ENCODE results near the gene PLXNA4.

Gene PLXNA4

DNA sequence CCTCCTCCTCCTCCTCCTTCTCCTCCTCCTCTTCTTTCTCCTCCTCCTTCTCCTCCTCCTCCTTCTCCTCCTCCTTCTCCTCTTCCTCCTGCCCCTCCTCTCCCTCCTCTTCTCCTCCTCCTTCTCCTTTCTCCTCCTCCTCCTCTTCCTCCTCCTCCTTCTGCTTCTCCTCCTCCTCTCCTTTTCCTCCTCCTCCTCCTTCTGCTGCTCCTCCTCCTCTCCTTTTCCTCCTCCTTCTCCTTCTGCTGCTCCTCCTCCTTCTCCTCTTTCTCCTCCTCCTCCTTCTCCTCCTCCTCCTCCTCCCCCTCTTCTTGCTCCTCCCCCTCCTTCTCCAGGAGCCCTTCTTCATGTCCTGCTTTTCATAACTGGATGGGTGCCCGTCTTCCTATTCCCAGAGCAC lies 12.2 kb downstream of the PLXNA4 start:
- no peak for FAIRE-seq

DNA sequence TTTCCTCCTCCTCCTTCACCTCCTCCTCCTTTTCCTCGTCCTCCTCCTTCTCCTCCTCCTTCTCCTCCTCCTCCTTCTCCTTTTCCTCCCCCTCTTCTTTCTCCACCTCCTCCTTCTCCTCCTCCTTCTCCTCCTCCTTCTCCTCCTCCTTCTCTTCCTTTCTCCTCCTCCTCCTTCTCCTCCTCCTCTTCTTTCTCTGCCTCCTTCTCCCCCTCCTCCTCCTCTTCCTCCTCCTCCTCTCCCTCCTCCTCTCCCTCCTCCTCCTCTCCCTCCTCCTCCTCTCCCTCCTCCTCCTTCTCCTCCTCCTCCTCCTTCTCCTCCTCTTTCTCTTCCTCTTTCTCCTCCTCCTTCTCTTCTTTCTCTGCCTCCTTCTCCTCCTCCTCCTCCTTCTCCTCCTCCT lies 13.6 kb downstream of the PLXNA4 start:
- no peak for FAIRE-seq

DNA sequence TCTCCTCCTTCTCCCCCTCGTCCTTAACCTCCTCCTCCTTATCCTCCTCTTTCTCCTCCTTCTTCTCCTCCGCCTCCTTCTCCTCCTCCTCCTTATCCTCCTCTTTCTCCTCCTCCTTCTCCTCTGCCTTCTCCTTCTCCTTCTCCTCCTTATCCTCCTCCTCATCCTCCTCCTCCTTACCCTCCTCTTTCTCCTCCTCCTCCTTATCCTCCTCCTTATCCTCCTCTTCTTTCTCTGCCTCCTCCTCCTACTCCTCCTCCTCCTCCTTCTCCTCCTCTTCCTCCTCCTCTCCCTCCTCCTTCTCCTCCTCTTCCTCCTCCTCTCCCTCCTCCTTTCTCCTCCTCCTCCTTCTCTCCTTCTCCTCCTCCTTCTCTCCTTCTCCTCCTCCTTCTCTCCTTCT lies 14.5 kb downstream of the PLXNA4 start:
- no peak for FAIRE-seq

DNA sequence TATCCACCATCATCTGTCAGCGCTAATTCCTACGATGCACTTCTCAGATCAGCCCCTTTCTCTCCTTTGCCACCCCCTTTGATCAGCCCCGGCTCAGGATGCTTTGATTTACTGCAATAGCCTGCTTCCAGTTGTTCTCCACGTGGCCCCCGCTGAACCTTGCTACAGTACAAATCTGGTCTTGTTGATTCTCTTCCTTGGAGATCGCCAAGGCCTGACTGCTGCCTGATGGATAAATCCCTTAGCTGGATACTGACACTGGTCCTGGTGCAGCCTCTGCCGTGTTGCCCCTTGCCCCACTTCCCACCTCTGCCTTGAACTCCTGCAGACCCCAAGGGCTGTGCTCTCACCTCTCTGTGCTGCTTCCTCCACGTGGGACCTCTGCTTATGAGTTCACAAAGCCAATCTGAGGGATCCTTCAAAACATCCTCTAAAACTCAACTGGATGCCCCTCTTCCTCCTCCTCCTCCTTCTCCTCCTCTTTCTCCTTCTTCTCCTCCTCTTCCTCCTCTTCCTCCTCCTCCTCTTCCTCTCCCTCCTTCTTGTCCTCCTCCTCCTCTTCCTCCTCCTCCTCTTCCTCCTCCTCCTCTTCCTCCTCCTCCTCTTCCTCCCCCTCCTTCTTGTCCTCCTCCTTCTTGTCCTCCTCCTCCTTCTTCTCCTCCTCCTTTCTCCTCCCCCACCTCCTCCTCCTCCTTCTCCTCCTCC lies 15.3 kb downstream of the PLXNA4 start:
- FAIRE-seq, result no peak

DNA sequence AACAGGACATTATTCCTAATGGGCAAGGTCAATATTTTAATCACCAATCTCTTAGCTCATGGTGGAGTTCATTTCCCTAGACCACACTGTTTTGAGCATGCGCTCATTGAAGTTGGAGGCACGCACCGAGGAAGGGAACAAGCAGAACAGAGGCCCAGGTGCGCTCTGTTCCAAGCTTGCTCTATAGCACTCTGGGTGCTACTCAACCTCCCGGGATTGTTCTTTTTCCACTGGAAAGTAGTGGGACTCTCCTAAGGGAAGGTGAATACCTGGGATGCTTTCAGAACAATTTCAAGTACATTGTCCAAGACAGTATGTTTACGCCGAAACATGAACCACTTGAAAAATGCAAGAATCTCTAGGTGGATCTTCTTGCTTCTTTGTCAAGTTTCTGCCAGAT lies 16.2 kb downstream of the PLXNA4 start:
- FAIRE-seq, result no peak

DNA sequence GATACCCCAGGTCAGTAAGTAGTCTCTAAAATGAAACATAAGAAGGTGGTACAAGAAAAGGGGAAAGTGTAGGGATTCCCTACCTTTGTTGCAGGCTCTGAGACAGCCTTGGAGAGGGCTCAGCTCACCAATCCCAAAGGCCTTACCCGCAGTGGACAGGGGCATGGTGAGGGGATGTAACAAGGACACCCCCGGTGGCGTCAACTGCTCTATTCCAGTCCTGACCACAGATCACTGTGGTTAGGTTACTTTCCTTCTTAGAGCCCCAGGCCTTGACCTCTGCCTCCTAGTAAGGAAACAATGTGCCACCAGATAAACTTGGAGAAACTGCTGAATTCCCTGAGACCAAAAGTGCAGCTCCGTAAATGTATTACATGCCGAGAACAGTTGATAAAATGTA lies 17.5 kb downstream of the PLXNA4 start:
- no peak for FAIRE-seq

DNA sequence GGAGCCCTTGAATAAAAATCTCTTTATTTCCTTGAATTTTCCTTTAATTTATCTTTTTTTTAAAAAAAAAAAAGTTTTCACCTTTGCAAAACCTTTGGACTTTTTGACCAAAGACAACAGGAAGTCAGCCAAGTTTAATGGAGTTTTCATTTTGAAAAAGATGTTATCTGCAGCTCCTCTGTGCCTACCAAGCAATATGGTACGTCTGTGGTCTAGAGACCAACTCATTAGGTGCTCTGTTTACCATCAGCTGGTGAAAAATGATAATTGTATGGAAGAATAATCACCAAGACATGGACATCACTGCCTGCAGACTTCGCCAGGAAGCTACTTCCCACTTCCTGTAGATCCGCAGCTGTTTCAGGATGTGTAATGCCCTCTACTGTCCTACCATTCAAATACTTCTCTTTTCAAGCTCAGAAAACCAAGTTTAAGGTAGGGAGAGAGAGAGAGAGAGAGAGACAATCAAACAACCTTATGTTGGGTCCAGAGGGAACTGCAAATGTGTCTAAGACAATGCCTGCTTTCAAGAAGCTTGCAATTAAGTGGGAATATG lies 18.7 kb downstream of the PLXNA4 start:
- no peak for FAIRE-seq

DNA sequence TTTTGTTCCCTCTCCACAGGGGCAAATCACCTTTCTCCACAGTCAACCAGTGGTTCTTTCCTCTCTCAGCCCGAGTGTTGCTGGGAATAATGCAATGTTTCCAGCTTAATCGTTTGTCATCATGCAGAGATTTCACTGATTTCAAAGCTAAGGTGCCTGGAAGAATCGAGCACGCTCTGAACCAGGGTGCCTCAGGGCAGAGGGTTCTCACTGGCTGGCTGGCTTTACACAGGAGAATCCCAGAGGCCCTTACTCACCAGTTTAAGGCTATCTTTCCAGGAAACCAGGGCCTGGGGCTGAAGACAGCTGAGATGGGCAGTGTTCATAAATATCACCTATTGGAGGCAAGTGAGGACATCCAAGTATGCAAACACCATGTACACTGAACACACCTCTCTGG lies 21.8 kb downstream of the PLXNA4 start:
- no peak for FAIRE-seq

DNA sequence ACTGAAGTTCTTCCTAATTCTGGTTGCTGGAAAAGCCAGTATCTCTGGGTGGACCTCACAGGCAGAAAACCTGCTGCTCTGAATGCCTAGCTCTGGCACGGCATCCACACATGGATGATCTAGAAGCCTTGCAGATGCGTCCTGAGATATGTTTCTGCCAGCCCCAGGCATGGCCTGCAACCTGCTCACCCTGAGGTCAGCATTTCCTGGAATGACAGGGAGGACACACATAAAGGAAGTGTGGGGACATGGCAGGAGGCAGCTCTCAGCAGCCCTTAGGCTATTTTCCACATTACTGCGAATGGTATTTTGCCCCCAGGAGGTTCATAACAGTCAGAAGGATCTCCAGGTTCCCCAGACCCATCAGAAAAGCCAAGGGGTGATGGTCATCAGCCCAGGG lies 23.2 kb downstream of the PLXNA4 start:
- FAIRE-seq, result no peak

DNA sequence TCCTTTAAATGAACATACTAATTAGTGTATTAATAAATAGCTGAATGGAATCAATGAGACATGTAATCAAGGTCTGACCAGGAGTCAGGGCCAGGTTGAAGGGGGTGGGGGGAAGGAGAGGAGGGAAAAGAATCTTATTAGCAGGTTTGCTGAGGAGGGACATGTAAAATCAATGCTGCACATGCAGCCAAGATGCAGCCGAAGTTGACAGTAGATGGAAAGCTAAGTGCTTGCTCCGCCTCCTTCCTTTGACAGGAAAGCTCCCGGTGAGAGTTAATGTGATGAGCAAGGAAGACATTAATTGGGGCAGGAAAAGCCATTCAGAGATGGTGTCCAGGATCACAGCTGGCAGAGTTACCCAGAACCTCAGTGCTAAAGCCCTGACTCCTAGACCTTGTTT lies 24.4 kb downstream of the PLXNA4 start:
- no peak for FAIRE-seq

DNA sequence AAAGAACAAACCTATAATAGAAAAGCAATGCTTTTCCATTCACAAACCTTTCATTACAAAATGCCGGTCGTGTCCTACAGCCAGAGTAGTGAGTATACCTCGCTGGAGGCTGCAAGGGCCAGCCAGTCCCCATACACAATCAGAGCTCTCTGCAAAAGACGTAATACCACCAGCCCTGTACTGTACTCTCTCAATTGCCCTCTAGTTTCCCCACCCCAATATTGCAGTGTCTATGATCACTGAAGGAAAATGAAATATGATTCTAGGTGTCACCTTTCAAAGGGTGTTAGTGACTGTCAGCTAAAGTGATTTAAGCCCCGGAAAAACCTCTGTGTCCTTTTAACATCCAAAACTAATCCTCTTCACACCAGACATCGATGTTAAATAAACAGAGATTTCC lies 24.8 kb downstream of the PLXNA4 start:
- FAIRE-seq, result no peak

DNA sequence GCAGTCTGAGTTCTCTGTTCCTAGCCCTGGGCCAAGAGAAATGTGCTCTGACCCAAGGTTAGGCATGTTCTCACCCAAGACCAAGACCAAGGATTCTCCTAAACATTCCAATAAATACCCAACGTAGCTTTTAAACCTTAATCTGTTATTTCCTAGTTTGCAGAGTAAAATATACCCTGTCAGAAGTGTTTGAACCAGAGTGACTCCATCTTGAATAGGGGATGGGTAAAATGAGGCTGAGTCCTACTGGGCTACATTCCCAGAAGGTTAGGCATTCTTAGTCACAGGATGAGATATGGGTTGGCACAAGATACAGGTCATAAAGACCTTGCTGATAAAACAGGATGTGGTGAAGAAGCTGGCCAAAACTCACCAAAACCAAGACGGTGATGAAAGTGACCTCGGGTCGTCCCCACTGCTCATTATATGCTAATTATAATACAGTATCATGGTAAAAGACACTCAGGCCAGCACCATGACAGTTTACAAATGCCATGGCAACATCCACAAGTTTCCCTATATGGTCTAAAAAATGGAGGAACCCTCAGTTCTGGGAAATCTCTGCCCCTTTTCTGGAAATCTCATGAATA lies 27.7 kb downstream of the PLXNA4 start:
- FAIRE-seq, result no peak

DNA sequence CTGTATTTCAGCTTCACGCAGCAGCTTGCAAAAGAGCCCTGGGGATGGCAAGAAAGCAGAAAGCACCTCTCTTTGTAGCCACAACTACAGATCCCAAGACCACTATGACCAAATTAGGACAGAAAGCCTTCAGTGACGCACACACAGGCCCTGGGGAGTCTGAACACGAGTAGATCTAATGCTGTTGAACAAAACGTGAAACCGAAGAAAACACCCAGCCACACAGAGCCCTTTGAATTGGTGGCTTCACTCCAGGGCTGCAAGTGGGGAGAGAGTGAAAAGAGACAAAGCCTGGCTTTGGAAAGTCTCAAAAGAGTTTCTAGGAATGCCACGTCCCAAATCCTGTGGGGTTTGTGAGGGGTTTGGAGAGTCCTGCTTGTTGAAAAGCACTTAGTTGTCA lies 28.4 kb downstream of the PLXNA4 start:
- no peak for FAIRE-seq

DNA sequence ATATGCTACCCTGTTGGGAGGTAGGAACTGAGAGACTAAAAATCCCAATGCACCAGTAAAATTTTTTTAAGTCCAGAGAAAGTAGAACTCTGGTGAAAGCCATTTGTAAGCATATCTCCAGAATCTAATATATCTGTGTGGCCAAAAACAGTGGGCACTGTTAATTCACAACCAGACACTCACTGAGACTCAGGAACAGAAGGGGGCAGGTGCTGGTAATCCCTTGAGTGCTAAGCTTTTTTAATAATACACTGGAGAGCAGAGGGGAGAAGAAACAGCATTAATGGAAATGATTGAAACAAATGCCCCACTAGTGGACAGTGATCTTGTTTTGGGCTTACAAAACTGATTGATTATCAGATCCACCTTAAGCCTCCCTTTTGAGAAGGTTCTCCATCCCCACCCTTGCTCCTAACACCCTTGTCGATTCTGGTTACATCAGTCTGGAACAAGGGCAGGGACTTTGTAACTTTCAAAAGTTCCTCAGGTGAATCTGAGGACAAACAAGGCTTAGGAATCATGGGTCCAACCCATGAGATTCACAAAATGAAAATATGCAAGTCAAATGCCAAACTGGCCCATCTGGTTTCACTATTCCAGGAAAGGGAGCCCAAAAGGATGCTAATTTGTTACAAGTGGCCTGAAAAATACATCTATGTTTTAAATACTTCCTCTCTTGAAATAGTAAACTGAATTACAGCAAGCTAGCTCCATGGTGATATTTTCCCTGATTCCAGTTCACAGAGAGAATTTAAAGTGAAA lies 29.7 kb downstream of the PLXNA4 start:
- no peak for FAIRE-seq

DNA sequence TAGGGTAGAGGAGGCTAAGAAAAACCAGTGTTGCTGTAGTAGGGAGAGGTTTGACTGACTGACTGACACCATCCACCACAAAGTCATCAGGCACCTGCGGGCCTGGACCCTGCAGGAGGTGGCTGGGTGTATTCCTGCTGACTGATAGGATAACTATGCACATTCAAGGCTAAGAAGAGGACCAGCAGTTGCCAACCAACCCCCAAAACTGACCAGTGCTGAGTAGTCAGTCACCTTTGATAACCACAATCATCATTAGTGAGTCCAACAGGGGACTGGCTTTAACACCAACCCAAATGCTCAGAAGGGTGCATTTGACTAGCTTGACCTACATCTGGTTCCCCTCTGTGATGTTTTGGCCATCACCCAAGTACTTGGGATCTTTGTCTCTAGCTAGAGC lies 30.5 kb downstream of the PLXNA4 start:
- FAIRE-seq, result no peak

DNA sequence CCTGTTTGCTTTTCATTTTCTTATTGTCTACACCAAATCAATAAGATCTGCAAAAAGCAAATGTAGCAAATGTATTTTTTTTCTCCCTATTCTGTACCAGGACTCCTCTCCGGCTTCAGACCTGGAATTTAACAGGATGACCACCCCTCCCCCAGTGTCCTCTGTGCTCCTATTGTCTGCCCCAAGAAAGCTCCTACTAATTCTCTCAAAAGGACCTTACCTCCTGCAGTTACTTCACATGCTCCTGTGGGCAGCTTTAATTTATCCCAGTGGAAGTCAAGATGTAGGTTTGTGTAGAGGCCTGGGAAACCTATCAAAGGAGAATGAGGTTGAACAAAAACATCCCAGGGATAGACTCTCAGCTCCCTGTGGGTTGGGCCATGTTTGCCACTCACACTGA lies 31.3 kb downstream of the PLXNA4 start:
- FAIRE-seq, result no peak

DNA sequence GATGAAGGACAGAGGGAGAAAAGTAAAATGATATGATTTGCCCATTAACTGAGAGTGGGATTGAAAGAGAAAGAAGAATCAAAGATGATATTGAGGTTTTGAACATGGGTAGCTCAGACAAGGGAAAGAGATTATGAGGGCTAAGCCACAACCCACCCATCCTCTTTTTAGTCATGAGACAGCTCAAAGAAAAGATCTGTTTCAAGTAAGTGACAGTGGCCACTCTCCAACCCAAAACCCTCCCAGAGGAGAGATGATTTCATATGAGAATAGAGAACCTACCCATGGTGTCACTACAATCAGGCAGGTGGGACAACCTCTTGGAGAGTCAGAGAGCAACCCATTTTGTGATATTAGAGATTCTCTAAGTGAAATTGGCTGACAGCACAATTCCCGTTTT lies 32.2 kb downstream of the PLXNA4 start:
- FAIRE-seq, result no peak

DNA sequence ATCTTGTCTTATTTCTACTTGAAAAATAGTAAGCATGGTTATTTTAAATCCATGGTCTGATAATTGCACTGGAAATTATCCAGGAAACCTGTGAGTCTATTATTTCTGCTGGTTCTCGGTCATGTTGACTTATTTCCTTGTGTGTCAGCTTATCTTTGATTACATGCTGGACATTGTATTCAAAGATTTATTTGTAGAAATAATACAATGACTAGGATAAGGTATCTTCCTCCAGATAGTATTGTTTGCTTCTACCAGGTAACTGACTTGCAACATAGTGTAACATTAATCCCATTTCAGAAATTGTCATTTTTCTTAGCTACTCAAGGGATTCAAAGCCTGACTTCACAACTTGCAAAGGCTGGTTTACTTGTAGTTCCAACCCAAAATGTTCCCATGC lies 33.4 kb downstream of the PLXNA4 start:
- FAIRE-seq, result no peak

DNA sequence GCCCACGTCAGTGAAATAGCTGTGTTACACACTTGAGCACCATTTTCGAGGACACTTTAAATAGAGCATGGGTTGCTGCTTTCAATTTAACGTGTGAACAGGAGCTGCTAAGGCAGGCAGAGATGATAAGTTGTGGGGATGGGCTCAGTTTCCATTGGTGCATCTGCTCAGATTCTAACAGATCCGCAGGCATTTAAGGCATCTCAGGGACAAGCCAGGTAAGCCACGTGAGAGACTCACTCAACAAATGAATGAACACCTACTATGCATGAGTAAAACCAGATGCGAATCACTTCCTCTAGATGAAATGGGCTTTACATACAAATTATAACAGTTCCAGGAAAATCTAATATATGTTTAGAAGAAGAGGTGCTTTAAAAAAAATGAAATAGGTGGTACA lies 34.6 kb downstream of the PLXNA4 start:
- FAIRE-seq, result no peak

DNA sequence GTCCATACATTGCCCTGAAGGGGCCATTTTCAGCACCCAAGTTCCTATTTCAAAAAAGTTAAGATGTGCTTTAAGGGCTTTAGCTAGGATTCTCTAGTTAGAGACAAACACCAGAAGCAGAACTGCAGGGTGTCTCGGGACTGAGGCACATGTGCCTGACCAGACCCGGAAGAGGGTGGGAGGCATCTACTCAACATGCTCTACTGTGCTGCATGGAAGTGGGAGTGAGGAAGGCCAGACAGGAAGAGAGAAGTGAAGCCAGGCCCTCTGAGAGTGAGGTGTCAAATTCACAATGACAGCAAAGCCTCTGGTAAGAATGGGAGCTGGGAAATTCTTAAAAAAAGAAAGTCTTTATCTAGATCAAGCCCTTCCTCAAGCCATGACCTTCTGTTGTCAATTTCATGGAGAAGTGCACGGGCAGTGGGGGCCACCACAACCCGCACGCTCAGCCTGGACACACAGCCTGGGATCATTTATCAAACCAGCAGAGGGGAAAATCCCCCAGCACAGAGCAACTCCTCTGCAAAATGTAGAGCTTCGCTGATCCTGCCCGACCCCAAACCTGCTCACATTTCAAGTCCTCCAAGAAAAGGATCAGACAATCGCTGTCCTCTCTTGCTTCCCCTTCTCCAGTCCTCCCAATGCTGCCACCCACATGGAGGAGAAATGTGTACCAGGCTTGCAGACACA lies 38.7 kb downstream of the PLXNA4 start:
- FAIRE-seq, result no peak

DNA sequence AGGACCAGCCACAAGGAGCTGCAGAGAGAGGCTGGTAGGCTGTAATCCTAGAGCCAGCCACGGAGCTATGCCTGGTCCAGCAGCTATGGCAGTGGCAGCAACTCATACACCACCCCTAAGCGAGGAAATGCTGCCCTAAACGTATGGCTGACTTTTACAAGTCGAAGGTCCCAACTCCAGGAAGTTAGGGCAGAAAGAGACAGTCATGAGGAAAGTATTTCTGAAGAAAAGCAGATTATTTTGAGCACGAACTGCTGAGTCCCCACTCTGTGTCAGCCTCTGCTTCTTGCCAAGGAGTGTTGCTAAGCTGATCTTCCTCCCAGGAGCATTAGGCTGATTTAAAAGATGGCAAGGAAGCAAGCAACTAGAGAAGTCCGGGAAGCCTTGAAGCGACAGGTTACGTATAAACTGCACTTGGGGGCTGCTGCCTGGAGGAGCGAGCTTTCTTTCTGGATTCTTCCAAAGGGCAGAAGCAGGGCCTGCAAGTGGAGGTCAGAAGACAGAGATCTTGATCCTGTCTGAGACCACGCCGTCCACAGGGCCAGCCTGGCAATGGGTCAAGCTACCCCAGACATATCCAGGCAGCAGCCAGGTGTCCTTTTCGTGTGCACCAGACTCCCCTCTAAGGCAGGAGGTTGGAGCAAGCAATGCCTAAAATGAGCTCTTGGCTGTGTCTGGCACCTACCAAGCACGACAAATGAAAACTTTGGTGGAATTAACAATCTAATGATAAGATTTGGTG lies 39.4 kb downstream of the PLXNA4 start:
- FAIRE-seq, result no peak

DNA sequence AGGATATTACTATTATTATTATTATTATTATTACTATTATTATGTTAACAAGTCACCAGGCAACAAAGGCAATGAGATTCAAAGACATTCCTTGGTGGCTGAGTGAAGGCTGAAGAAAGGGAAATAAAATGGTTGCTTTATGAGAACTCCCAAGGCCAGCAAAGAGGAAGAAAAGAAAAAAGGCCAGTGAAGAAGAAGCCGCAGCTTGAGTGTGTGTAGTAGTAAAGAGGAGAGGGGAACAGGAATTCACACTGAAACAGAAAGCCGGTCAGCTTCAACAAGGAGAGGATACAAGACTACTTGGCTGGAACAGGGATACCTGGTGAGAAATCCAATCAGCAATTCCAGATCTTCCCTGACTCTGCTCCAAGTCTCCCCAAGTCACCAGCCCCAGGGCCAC lies 42.4 kb downstream of the PLXNA4 start:
- no peak for FAIRE-seq

DNA sequence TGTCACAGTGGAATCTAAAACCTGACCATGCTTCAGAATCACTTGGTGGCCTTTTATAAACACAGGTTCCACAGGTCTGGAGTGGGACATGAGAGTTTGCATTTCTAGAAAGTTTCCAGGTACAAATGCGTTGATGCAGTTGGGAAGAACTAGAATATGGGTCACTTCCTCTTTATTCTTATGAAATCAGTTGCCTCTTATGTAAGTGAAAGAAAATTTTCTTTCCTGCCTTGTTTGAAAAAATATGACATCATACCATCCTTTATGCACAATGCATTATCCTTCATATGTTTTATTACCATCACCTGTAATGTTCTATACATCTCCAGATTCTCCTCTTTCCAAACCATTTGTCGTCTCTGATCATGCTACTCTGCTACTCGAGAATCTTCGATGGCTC lies 44.0 kb downstream of the PLXNA4 start:
- no peak for FAIRE-seq
